ENCODE results near the gene GRK3. TPM values are rescaled to one million over a fixed set of nuclear protein-coding genes. Genes with fewer than 3 reads are reported as not detected.

GRK3 gene
- total RNA-seq, 1 experiment from 2014 or later, result 0.37 TPM

- H2AFZ ChIP-seq, result no peak overlapping the region
- CTCF ChIA-PET, result no interaction called here
- H3K79me2 ChIP-seq (ENCODE audit: low read depth), result no peaks in the 10 kb centered on the region
- no peaks in the 10 kb centered on the region for H4K20me1 ChIP-seq (ENCODE audit: insufficient read depth)
- POLR2A ChIA-PET (ENCODE audit: unreplicated experiment), result no interaction called here
- no peak overlapping the region for H3K4me2 ChIP-seq
- no peak overlapping the region for H3K4me3 ChIP-seq
- H3K36me3 ChIP-seq (ENCODE audit: low read depth), result no peaks in the 10 kb centered on the region
- no peaks in the 10 kb centered on the region for H3K9me2 ChIP-seq (ENCODE audit: insufficient read depth)
- no peak for DNase-seq
- H3K27ac ChIP-seq, result no peak overlapping the region
- TF ChIP-seq CTCF (conservative IDR thresholded peaks at IDR 0.05) (no peak), EZH2 (IDR thresholded peaks at IDR 0.05; ENCODE audit: low read depth) (no peak)
- H3K4me1 ChIP-seq (replicated peaks; ENCODE audit: insufficient read depth), result no peaks in the 10 kb centered on the region
- H3K27me3 ChIP-seq (ENCODE audit: insufficient read depth, low read depth), result peaks cover 42% of the 10 kb centered on the region
- intact Hi-C loops (cut with micrococcal nuclease; ENCODE audit: unreplicated experiment), result no loop called here
- no peaks in the 10 kb centered on the region; the same call in 1 of the 2 replicates for H3K9me3 ChIP-seq (ENCODE audit: insufficient read depth, low read depth)
- no peaks in the 10 kb centered on the region for H3F3A ChIP-seq (ENCODE audit: insufficient read depth, low read depth)
- no TSS peak for BruUV-seq (replicated peaks)
Observed at GRCh38 chr22:25540908-25541660, 23.4 kb upstream of the GRK3 start.

GRCh38 chr22:25542191-25542590, 22.3 kb upstream of the GRK3 start:
- no TSS peak for BruUV-seq (replicated peaks)
- H3F3A ChIP-seq (ENCODE audit: insufficient read depth, low read depth), result no peaks in the 10 kb centered on the region
- H3K79me2 ChIP-seq (ENCODE audit: low read depth), result no peaks in the 10 kb centered on the region
- peaks cover 41% of the 10 kb centered on the region for H3K27me3 ChIP-seq (ENCODE audit: insufficient read depth, low read depth)
- H3K36me3 ChIP-seq (ENCODE audit: low read depth), result no peaks in the 10 kb centered on the region
- no peak overlapping the region for H2AFZ ChIP-seq
- H4K20me1 ChIP-seq (ENCODE audit: insufficient read depth), result no peaks in the 10 kb centered on the region
- H3K4me2 ChIP-seq, result no peak overlapping the region
- ChIA-PET CTCF (no interaction called here), POLR2A (ENCODE audit: unreplicated experiment) (no interaction called here)
- H3K4me3 ChIP-seq, result no peak overlapping the region
- H3K9me3 ChIP-seq (ENCODE audit: insufficient read depth, low read depth), result no peaks in the 10 kb centered on the region; the same call in 1 of the 2 replicates
- no peaks in the 10 kb centered on the region for H3K4me1 ChIP-seq (replicated peaks; ENCODE audit: insufficient read depth)
- TF ChIP-seq CTCF (conservative IDR thresholded peaks at IDR 0.05) (no peak), EZH2 (IDR thresholded peaks at IDR 0.05; ENCODE audit: low read depth) (no peak)
- DNase-seq, result no peak
- no peaks in the 10 kb centered on the region for H3K9me2 ChIP-seq (ENCODE audit: insufficient read depth)
- no peak overlapping the region for H3K27ac ChIP-seq
- intact Hi-C loops (cut with micrococcal nuclease; ENCODE audit: unreplicated experiment), result no loop called here

- ChIA-PET CTCF (no interaction called here), POLR2A (ENCODE audit: unreplicated experiment) (no interaction called here)
- Histone ChIP-seq H3K4me2 (no peak overlapping the region), H3K36me3 (ENCODE audit: low read depth) (no peaks in the 10 kb centered on the region), H3K4me1 (replicated peaks; ENCODE audit: insufficient read depth) (no peaks in the 10 kb centered on the region), H2AFZ (no peak overlapping the region), H3K27me3 (ENCODE audit: insufficient read depth, low read depth) (peaks cover 41% of the 10 kb centered on the region), H3K9me2 (ENCODE audit: insufficient read depth) (no peaks in the 10 kb centered on the region), H3K79me2 (ENCODE audit: low read depth) (no peaks in the 10 kb centered on the region), H3F3A (ENCODE audit: insufficient read depth, low read depth) (no peaks in the 10 kb centered on the region), H3K9me3 (ENCODE audit: insufficient read depth, low read depth) (no peaks in the 10 kb centered on the region; the same call in 1 of the 2 replicates), H3K4me3 (no peak overlapping the region), H3K27ac (no peak overlapping the region), H4K20me1 (ENCODE audit: insufficient read depth) (no peaks in the 10 kb centered on the region)
- intact Hi-C loops (cut with micrococcal nuclease; ENCODE audit: unreplicated experiment), result no loop called here
- no peak for DNase-seq
- TF ChIP-seq CTCF (conservative IDR thresholded peaks at IDR 0.05) (no peak), EZH2 (IDR thresholded peaks at IDR 0.05; ENCODE audit: low read depth) (no peak)
- BruUV-seq (replicated peaks), result no TSS peak
Observed at GRCh38 chr22:25542720-25543402, 21.6 kb upstream of the GRK3 start.
